ENCODE measurements around the gene COQ2. TPM values are rescaled to one million over a fixed set of nuclear protein-coding genes. Genes with fewer than 3 reads are reported as not detected.

COQ2 gene
- total and polyA plus RNA-seq, 2 of the 13 experiments (the other 11 are each of a cell fraction or from before 2014, with no cell fraction given), result 10.1 to 17.3 TPM

GRCh38 chr4:83323136-83323535, 38.5 kb upstream of the COQ2 start (continued):
- TF ChIP-seq ATF7 (IDR thresholded peaks at IDR 0.05) (no peak), ATF7 (CRISPR knock-in tag; IDR thresholded peaks at IDR 0.05) (no peak), ZNF20 (CRISPR knock-in tag; IDR thresholded peaks at IDR 0.05) (no peak), HNF4G (IDR thresholded peaks at IDR 0.05; ENCODE audit: borderline replicate concordance, low read depth, low read length) (peak; percentile 78), HNF4G (CRISPR knock-in tag; IDR thresholded peaks at IDR 0.05; ENCODE audit: borderline replicate concordance, low read depth) (peak; percentile 50; the same call in 1 of the 2 replicates), HMG20A (CRISPR knock-in tag; IDR thresholded peaks at IDR 0.05; ENCODE audit: borderline replicate concordance) (no peak), MZF1 (CRISPR knock-in tag; IDR thresholded peaks at IDR 0.05; ENCODE audit: borderline replicate concordance) (no peak), ZNF121 (CRISPR knock-in tag; IDR thresholded peaks at IDR 0.05) (no peak), NCOR1 (IDR thresholded peaks at IDR 0.05; ENCODE audit: borderline replicate concordance, low read length) (peak; percentile 53; the same call in 1 of the 2 replicates), MED1 (CRISPR knock-in tag; IDR thresholded peaks at IDR 0.05) (0 out of 2 replicates have a peak, but pooled peaks have one; percentile 32), ZNF547 (CRISPR knock-in tag; IDR thresholded peaks at IDR 0.05) (no peak), ZNF850 (CRISPR knock-in tag; conservative IDR thresholded peaks at IDR 0.05) (no peak), TBX2 (CRISPR knock-in tag; IDR thresholded peaks at IDR 0.05; ENCODE audit: borderline replicate concordance) (peak; percentile 81; the same call in 1 of the 2 replicates), SOX5 (CRISPR knock-in tag; IDR thresholded peaks at IDR 0.05; ENCODE audit: borderline replicate concordance) (peak; percentile 48), RARA (CRISPR knock-in tag; IDR thresholded peaks at IDR 0.05) (peak; percentile 57), MIXL1 (CRISPR knock-in tag; IDR thresholded peaks at IDR 0.05) (peak; percentile 54; the same call in 1 of the 2 replicates)
- TF ChIP-seq, protein P1, sequence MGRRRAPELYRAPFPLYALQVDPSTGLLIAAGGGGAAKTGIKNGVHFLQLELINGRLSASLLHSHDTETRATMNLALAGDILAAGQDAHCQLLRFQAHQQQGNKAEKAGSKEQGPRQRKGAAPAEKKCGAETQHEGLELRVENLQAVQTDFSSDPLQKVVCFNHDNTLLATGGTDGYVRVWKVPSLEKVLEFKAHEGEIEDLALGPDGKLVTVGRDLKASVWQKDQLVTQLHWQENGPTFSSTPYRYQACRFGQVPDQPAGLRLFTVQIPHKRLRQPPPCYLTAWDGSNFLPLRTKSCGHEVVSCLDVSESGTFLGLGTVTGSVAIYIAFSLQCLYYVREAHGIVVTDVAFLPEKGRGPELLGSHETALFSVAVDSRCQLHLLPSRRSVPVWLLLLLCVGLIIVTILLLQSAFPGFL (CRISPR knock-in tag; IDR thresholded peaks at IDR 0.05), result no peak

All from HepG2 (cell line).